ENCODE data around the gene NRG3. TPM values are rescaled to one million over a fixed set of nuclear protein-coding genes. Genes with fewer than 3 reads are reported as not detected.

The NRG3 gene
- total RNA-seq, 1 donor from 2014 or later: not detected

DNA sequence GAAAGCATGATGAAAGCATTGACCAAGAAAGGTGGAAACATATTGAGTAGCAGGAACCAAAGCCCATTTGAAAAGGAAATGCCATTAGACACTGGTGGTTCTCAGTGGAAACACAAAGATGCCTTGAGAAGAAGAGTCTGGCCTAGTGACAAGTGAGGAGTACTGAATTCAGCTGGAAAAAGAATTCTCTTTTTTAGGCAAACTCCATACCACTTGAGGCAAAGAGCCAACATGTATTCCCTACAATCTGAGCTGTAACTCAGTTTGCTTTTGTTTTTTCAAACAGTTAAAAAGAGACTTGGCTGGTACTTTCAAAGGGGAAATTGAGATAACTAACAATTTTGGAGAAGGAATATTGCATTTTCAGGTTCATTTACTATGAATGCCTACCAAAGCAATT lies 624.0 kb downstream of the NRG3 start:
- TF ChIP-seq CTCF (IDR thresholded peaks at IDR 0.05): no peak
- no peaks in the 10 kb centered on the region for H3K27me3 Mint-ChIP-seq (ENCODE audit: low read depth)
- DNase-seq (ENCODE audit: low spot score): no peak
- H3K9me3 Mint-ChIP-seq (ENCODE audit: low read depth): peaks cover 3% of the 10 kb centered on the region
- no peak overlapping the region for H3K27ac Mint-ChIP-seq (ENCODE audit: unreplicated experiment)
- no peak overlapping the region for H3K4me3 Mint-ChIP-seq (ENCODE audit: unreplicated experiment)
- no peaks in the 10 kb centered on the region for H3K36me3 Mint-ChIP-seq (ENCODE audit: low read depth)
- no peaks in the 10 kb centered on the region for H3K4me1 Mint-ChIP-seq (ENCODE audit: low read depth)

- H3K27ac Mint-ChIP-seq (ENCODE audit: unreplicated experiment): no peak overlapping the region
- no peaks in the 10 kb centered on the region for H3K27me3 Mint-ChIP-seq (ENCODE audit: low read depth)
- no peak for TF ChIP-seq CTCF (IDR thresholded peaks at IDR 0.05)
- H3K4me3 Mint-ChIP-seq (ENCODE audit: unreplicated experiment): no peak overlapping the region
- no peaks in the 10 kb centered on the region for H3K36me3 Mint-ChIP-seq (ENCODE audit: low read depth)
- H3K4me1 Mint-ChIP-seq (ENCODE audit: low read depth): no peaks in the 10 kb centered on the region
- DNase-seq (ENCODE audit: low spot score): no peak
- no peaks in the 10 kb centered on the region for H3K9me3 Mint-ChIP-seq (ENCODE audit: low read depth)
Measured at GRCh38 chr10:82505009-82505408, 630.0 kb downstream of the NRG3 start.

DNA sequence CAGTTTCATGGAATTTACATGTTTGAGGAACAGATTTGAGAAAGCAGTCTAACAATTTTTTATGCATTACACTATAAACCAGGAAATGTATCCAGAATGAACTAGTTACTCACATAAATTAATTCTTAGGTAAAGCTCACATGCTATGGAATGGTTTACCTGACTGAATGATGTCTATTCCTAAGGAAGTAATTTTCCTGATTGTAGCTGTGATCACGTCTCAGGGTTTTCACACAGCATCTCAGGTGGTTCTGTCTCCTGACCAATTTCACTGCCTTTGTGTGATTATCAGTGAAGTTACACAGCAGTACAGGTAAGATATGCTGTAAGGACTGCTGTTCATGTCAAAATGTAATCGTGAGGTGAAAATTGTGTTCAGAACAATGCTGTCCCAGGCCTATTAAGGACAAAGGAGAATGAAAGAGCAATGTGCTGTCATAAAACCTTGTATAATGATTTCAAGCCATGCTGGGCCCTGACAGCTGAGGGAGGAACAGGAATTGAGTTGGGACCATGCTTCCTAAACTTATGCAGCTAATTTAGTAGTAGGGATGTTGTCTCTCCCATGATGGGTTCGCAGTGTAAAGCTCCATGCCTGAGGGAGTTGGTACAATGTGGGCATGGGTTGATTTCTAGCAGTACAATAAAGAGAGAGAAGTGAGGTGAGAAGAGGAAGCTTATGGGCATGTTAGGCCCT lies 631.8 kb downstream of the NRG3 start:
- H3K27me3 Mint-ChIP-seq (ENCODE audit: low read depth): no peaks in the 10 kb centered on the region
- no peaks in the 10 kb centered on the region for H3K36me3 Mint-ChIP-seq (ENCODE audit: low read depth)
- H3K27ac Mint-ChIP-seq (ENCODE audit: unreplicated experiment): no peak overlapping the region
- H3K4me3 Mint-ChIP-seq (ENCODE audit: unreplicated experiment): no peak overlapping the region
- TF ChIP-seq CTCF (IDR thresholded peaks at IDR 0.05): no peak
- H3K4me1 Mint-ChIP-seq (ENCODE audit: low read depth): no peaks in the 10 kb centered on the region
- H3K9me3 Mint-ChIP-seq (ENCODE audit: low read depth): no peaks in the 10 kb centered on the region
- no peak for DNase-seq (ENCODE audit: low spot score)

- no peak overlapping the region for H3K4me3 Mint-ChIP-seq (ENCODE audit: unreplicated experiment)
- H3K36me3 Mint-ChIP-seq (ENCODE audit: low read depth): no peaks in the 10 kb centered on the region
- H3K27ac Mint-ChIP-seq (ENCODE audit: unreplicated experiment): no peak overlapping the region
- no peaks in the 10 kb centered on the region for H3K4me1 Mint-ChIP-seq (ENCODE audit: low read depth)
- H3K9me3 Mint-ChIP-seq (ENCODE audit: low read depth): peaks cover 8% of the 10 kb centered on the region
- TF ChIP-seq CTCF (IDR thresholded peaks at IDR 0.05): no peak
- DNase-seq (ENCODE audit: low spot score): no peak
- H3K27me3 Mint-ChIP-seq (ENCODE audit: low read depth): no peaks in the 10 kb centered on the region
Measured at GRCh38 chr10:82515256-82515655, 640.3 kb downstream of the NRG3 start.

DNA sequence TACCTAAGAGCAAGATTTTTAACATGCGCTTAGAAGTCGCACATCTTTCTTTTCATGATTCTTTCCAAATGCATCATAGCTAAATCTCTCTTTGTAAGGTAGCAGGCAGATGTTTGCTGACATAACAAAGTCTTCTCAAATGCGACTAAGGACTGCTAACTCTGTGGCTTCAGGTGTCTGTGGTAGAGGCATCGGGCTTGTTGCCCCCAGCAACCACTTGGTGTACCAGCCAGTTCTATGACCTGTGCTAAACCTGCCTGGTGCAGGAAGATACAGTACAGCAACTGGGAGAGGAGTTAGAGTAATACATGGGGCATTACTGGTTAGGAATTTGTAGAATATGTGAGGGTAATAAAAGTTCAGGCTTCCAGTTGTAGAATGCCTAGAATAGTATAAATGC lies 654.1 kb downstream of the NRG3 start:
- DNase-seq (ENCODE audit: low spot score): no peak
- TF ChIP-seq CTCF (IDR thresholded peaks at IDR 0.05): no peak
- no peak overlapping the region for H3K4me3 Mint-ChIP-seq (ENCODE audit: unreplicated experiment)
- no peaks in the 10 kb centered on the region for H3K9me3 Mint-ChIP-seq (ENCODE audit: low read depth)
- H3K27ac Mint-ChIP-seq (ENCODE audit: unreplicated experiment): no peak overlapping the region
- H3K27me3 Mint-ChIP-seq (ENCODE audit: low read depth): peaks cover 5% of the 10 kb centered on the region
- no peaks in the 10 kb centered on the region for H3K4me1 Mint-ChIP-seq (ENCODE audit: low read depth)
- no peaks in the 10 kb centered on the region for H3K36me3 Mint-ChIP-seq (ENCODE audit: low read depth)
